Measurements from ENCODE around the gene RCSD1.
A peak's percentile ranks its signal among the peaks of the same experiment; 100 is the strongest.

Gene RCSD1

GRCh38 chr1:167627865-167628641 is 2.0 kb upstream of the RCSD1 start:
- Histone ChIP-seq H3K4me3 (ENCODE audit: severe bottlenecking) (no peak overlapping the region), H3K4me1 (ENCODE audit: insufficient read depth, poor library complexity, severe bottlenecking) (no peaks in the 10 kb centered on the region), H3K36me3 (ENCODE audit: low read depth) (no peaks in the 10 kb centered on the region), H3K27ac (ENCODE audit: poor library complexity, severe bottlenecking) (no peak overlapping the region), H3K9me3 (ENCODE audit: severe bottlenecking) (peaks cover 2% of the 10 kb centered on the region), H3K27me3 (ENCODE audit: insufficient read depth, poor library complexity, severe bottlenecking) (no peaks in the 10 kb centered on the region)
- 0 out of 3 replicates have a peak, but pooled peaks have one; percentile 26 for ATAC-seq (ENCODE audit: low read depth)
- no peak for TF ChIP-seq CTCF (IDR thresholded peaks at IDR 0.05; ENCODE audit: poor library complexity, severe bottlenecking)
- no peak for DNase-seq (ENCODE audit: low spot score)

GRCh38 chr1:167628741-167629515 is 1.1 kb upstream of the RCSD1 start:
- Histone ChIP-seq H3K4me1 (ENCODE audit: insufficient read depth, poor library complexity, severe bottlenecking) (no peaks in the 10 kb centered on the region), H3K4me3 (ENCODE audit: severe bottlenecking) (no peak overlapping the region), H3K27me3 (ENCODE audit: insufficient read depth, poor library complexity, severe bottlenecking) (no peaks in the 10 kb centered on the region), H3K36me3 (ENCODE audit: low read depth) (no peaks in the 10 kb centered on the region), H3K9me3 (ENCODE audit: severe bottlenecking) (peaks cover 2% of the 10 kb centered on the region), H3K27ac (ENCODE audit: poor library complexity, severe bottlenecking) (no peak overlapping the region)
- DNase-seq (ENCODE audit: low spot score) = no peak
- ATAC-seq (ENCODE audit: low read depth) = no peak
- no peak for TF ChIP-seq CTCF (IDR thresholded peaks at IDR 0.05; ENCODE audit: poor library complexity, severe bottlenecking)

- peak overlapping the region; percentile 35 for H3K4me3 ChIP-seq (ENCODE audit: severe bottlenecking)
- no peaks in the 10 kb centered on the region for H3K27me3 ChIP-seq (ENCODE audit: insufficient read depth, poor library complexity, severe bottlenecking)
- no peak for DNase-seq (ENCODE audit: low spot score)
- H3K9me3 ChIP-seq (ENCODE audit: severe bottlenecking) = peaks cover 2% of the 10 kb centered on the region
- no peaks in the 10 kb centered on the region for H3K4me1 ChIP-seq (ENCODE audit: insufficient read depth, poor library complexity, severe bottlenecking)
- ATAC-seq (ENCODE audit: low read depth) = no peak
- no peak overlapping the region for H3K27ac ChIP-seq (ENCODE audit: poor library complexity, severe bottlenecking)
- H3K36me3 ChIP-seq (ENCODE audit: low read depth) = no peaks in the 10 kb centered on the region
- TF ChIP-seq CTCF (IDR thresholded peaks at IDR 0.05; ENCODE audit: poor library complexity, severe bottlenecking) = no peak
These were observed 745 bp downstream of the RCSD1 start for GRCh38 chr1:167630568-167631385.

- ATAC-seq (ENCODE audit: low read depth) = no peak
- Histone ChIP-seq H3K27ac (ENCODE audit: poor library complexity, severe bottlenecking) (no peak overlapping the region), H3K36me3 (ENCODE audit: low read depth) (no peaks in the 10 kb centered on the region), H3K4me3 (ENCODE audit: severe bottlenecking) (no peak overlapping the region), H3K4me1 (ENCODE audit: insufficient read depth, poor library complexity, severe bottlenecking) (no peaks in the 10 kb centered on the region), H3K27me3 (ENCODE audit: insufficient read depth, poor library complexity, severe bottlenecking) (no peaks in the 10 kb centered on the region), H3K9me3 (ENCODE audit: severe bottlenecking) (peaks cover 2% of the 10 kb centered on the region)
- no peak for DNase-seq (ENCODE audit: low spot score)
- no peak for TF ChIP-seq CTCF (IDR thresholded peaks at IDR 0.05; ENCODE audit: poor library complexity, severe bottlenecking)
These were observed 1.4 kb downstream of the RCSD1 start for GRCh38 chr1:167631386-167631935.
